ENCODE data around the gene TCHP. TPM values are rescaled to one million over a fixed set of nuclear protein-coding genes. Genes with fewer than 3 reads are reported as not detected.

TCHP gene
- total RNA-seq, 2 experiments from 2014 or later = 13.3 to 29.8 TPM

DNA sequence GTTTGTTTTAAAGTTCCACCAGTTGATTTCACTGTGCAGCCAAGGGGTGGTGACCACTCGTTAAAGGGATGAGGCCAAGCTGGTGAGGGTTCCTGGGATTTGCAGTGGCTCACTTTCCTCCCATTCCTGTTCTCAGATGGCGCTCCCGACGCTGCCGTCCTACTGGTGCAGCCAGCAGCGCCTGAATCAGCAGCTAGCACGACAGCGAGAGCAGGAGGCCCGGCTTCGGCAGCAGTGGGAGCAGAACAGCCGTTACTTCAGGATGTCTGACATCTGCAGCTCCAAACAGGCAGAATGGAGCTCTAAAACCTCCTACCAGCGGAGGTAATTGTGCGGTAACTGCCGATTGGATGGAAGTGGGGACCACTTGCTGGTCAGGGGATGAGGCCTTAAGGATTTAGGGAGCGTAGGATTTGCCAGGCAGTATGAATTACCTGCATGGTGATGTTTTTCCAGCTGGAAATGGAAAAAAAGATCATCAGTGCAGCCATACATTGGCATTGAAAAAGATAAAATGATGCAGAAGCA is 2.9 kb downstream of the TCHP start:
- Histone ChIP-seq H3K4me2 (ENCODE audit: low read length) (no peak overlapping the region), H2AFZ (ENCODE audit: low read length) (no peak overlapping the region), H3K9me3 (ENCODE audit: low read length) (no peaks in the 10 kb centered on the region), H3K36me3 (ENCODE audit: insufficient read depth, low read length) (peaks cover 53% of the 10 kb centered on the region), H3K9me2 (ENCODE audit: insufficient read depth, low read length) (no peaks in the 10 kb centered on the region), H3K79me2 (ENCODE audit: insufficient read depth, low read depth, low read length) (peaks cover 9% of the 10 kb centered on the region; the same call in 1 of the 2 replicates), H3K4me1 (ENCODE audit: insufficient read depth, low read length, poor library complexity, severe bottlenecking) (peaks cover 30% of the 10 kb centered on the region), H3K27ac (ENCODE audit: low read depth, low read length, poor library complexity, severe bottlenecking) (no peak overlapping the region), H3K4me3 (ENCODE audit: low read depth, low read length, poor library complexity, severe bottlenecking) (no peak overlapping the region), H4K20me1 (ENCODE audit: insufficient read depth, low read length) (no peaks in the 10 kb centered on the region)
- TF ChIP-seq, protein P1, sequence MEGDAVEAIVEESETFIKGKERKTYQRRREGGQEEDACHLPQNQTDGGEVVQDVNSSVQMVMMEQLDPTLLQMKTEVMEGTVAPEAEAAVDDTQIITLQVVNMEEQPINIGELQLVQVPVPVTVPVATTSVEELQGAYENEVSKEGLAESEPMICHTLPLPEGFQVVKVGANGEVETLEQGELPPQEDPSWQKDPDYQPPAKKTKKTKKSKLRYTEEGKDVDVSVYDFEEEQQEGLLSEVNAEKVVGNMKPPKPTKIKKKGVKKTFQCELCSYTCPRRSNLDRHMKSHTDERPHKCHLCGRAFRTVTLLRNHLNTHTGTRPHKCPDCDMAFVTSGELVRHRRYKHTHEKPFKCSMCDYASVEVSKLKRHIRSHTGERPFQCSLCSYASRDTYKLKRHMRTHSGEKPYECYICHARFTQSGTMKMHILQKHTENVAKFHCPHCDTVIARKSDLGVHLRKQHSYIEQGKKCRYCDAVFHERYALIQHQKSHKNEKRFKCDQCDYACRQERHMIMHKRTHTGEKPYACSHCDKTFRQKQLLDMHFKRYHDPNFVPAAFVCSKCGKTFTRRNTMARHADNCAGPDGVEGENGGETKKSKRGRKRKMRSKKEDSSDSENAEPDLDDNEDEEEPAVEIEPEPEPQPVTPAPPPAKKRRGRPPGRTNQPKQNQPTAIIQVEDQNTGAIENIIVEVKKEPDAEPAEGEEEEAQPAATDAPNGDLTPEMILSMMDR (conservative IDR thresholded peaks at IDR 0.05; ENCODE audit: low read length) = no peak
- TF ChIP-seq EZH2phosphoT487 (IDR thresholded peaks at IDR 0.05; ENCODE audit: borderline replicate concordance, low read depth, low read length) = no peak
- DNase-seq (ENCODE audit: low spot score) = no peak
- intact Hi-C loops (cut with micrococcal nuclease; ENCODE audit: unreplicated experiment) = no loop called here
- ChIA-PET POLR2A (no interaction called here), CTCF (ENCODE audit: unreplicated experiment) (no interaction called here)
- BruUV-seq (replicated peaks) = no TSS peak

DNA sequence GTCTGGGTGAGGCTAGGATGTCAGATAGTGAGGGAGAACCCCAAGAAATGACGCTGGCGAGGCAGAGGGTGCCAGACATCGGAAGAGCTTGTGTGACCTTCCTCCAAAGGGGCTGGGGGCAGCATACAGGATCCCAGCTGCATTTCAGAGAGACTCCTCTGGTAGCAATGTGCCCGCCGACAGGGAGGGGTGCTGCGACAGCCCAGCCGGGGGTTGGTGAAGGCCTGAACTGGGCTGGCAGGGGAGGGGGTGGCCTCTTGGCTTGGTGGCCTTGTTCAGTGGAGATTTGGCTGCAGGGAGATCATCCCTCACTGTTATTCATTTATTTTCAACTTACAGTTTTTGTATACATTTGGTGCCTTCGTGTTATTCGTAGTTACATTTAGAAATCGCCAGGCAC is 5.2 kb downstream of the TCHP start:
- Histone ChIP-seq H3K4me2 (ENCODE audit: low read length) (no peak overlapping the region), H3K9me3 (ENCODE audit: low read length) (no peaks in the 10 kb centered on the region), H4K20me1 (ENCODE audit: insufficient read depth, low read length) (no peaks in the 10 kb centered on the region), H3K36me3 (ENCODE audit: insufficient read depth, low read length) (peaks cover 75% of the 10 kb centered on the region), H3K4me1 (ENCODE audit: insufficient read depth, low read length, poor library complexity, severe bottlenecking) (peaks cover 17% of the 10 kb centered on the region), H3K4me3 (ENCODE audit: low read depth, low read length, poor library complexity, severe bottlenecking) (no peak overlapping the region), H3K9me2 (ENCODE audit: insufficient read depth, low read length) (no peaks in the 10 kb centered on the region), H3K79me2 (ENCODE audit: insufficient read depth, low read depth, low read length) (peaks cover 9% of the 10 kb centered on the region; the same call in 1 of the 2 replicates), H2AFZ (ENCODE audit: low read length) (no peak overlapping the region), H3K27ac (ENCODE audit: low read depth, low read length, poor library complexity, severe bottlenecking) (no peak overlapping the region)
- intact Hi-C loops (cut with micrococcal nuclease; ENCODE audit: unreplicated experiment) = no loop called here
- DNase-seq (ENCODE audit: low spot score) = no peak
- BruUV-seq (replicated peaks) = no TSS peak
- ChIA-PET POLR2A (no interaction called here), CTCF (ENCODE audit: unreplicated experiment) (no interaction called here)
- no peak for TF ChIP-seq EZH2phosphoT487 (IDR thresholded peaks at IDR 0.05; ENCODE audit: borderline replicate concordance, low read depth, low read length)
- TF ChIP-seq, protein P1 (conservative IDR thresholded peaks at IDR 0.05; ENCODE audit: low read length) = no peak

DNA sequence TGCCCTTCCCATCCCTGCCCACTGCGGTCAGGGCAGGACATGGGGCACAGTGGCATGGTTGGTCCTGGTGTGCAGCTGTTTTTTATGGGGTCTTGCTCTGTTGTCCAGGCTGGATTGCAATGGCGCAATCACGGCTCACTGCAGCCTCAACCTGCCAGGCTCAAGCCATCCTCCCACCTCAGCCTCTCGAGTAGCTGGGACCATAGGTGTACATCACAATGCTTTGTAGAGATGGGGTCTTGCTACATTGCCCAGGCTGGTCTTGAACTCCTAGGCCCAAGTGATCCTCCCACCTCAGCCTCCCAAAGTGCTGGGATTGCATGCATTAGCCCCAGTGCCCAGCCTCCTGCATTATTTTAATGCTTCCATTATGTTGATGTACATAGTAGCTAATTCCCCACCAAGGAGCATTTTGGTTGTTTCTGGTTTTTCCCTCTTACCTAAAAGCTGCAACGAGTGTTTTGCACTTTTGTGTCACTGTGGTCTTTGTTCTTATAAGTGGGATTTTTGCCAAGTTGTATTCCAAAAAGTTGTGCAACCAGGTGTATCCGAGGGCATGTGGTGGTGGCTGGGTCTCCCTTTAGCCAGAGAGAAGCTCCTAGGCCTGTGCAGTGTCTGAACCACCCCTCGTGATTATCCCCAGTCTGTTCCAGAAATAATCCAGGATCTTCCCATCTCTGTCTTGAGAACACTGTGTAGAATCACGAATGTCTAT is 10.3 kb downstream of the TCHP start:
- H3K9me2 ChIP-seq (ENCODE audit: insufficient read depth, low read length) = no peaks in the 10 kb centered on the region
- H3K79me2 ChIP-seq (ENCODE audit: insufficient read depth, low read depth, low read length) = no peaks in the 10 kb centered on the region
- intact Hi-C loops (cut with micrococcal nuclease; ENCODE audit: unreplicated experiment) = no loop called here
- ChIA-PET POLR2A (interaction anchor here (0.5 to 0.6 kb wide), 2 partner anchors 122 to 189 kb away, joined by 4 to 5 read pairs; no protein-coding TSS in a partner anchor), CTCF (ENCODE audit: unreplicated experiment) (no interaction called here)
- H3K4me1 ChIP-seq (ENCODE audit: insufficient read depth, low read length, poor library complexity, severe bottlenecking) = no peaks in the 10 kb centered on the region
- no TSS peak for BruUV-seq (replicated peaks)
- H3K27ac ChIP-seq (ENCODE audit: low read depth, low read length, poor library complexity, severe bottlenecking) = no peak overlapping the region
- H4K20me1 ChIP-seq (ENCODE audit: insufficient read depth, low read length) = no peaks in the 10 kb centered on the region
- TF ChIP-seq, protein P1 (conservative IDR thresholded peaks at IDR 0.05; ENCODE audit: low read length) = no peak
- no peak for TF ChIP-seq EZH2phosphoT487 (IDR thresholded peaks at IDR 0.05; ENCODE audit: borderline replicate concordance, low read depth, low read length)
- peaks cover 89% of the 10 kb centered on the region for H3K36me3 ChIP-seq (ENCODE audit: insufficient read depth, low read length)
- H3K9me3 ChIP-seq (ENCODE audit: low read length) = no peaks in the 10 kb centered on the region
- no peak overlapping the region for H3K4me2 ChIP-seq (ENCODE audit: low read length)
- no peak overlapping the region for H2AFZ ChIP-seq (ENCODE audit: low read length)
- no peak for DNase-seq (ENCODE audit: low spot score)
- H3K4me3 ChIP-seq (ENCODE audit: low read depth, low read length, poor library complexity, severe bottlenecking) = no peak overlapping the region
